ENCODE data around the gene AGBL1.
"Not testable (repeated sequence)": the region's sequence is repeated elsewhere in the genome, so short reads cannot be mapped to it uniquely, and the experiment has no call there.

Gene AGBL1

DNA sequence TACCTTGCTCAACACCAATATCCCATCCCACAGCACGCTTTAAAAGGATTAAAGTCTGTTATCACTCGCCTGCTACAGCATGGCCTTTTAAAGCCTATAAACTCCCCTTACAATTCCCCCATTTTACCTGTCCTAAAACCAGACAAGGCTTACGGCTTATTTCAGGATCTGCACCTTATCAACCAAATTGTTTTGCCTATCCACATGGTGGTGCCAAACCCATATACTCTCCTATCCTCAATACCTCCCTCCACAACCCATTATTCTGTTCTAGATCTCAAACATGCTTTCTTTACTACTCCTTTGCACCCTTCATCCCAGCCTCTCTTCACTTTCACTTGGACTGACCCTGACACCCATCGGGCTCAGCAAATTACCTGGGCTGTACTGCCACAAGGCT is 962.9 kb downstream of the AGBL1 start:
- not testable (repeated sequence) for DNase-seq (ENCODE audit: low read depth); H3K4me3 ChIP-seq (ENCODE audit: low read depth, low read length)

DNA sequence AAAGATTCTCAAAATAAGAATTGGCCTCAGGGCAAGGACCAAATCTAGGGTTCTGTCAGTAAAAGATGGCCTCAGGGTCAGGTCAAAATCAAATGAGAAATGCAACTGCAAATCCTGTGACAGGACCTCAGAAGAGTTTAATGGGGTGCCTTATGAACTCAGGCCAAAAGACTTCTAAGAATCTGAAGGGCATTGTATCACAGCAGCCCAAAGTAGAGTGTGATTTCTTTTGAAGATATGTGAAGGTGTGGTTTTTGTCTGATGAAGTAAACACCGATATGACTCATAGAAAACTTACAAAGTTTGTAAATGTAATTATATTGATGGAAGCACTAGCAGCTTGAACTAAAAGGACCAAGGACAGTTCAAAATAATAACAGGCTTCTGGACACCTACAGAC is 966.1 kb downstream of the AGBL1 start:
- no peak overlapping the region for H3K4me3 ChIP-seq (ENCODE audit: low read depth, low read length)
- DNase-seq (ENCODE audit: low read depth) = no peak

DNA sequence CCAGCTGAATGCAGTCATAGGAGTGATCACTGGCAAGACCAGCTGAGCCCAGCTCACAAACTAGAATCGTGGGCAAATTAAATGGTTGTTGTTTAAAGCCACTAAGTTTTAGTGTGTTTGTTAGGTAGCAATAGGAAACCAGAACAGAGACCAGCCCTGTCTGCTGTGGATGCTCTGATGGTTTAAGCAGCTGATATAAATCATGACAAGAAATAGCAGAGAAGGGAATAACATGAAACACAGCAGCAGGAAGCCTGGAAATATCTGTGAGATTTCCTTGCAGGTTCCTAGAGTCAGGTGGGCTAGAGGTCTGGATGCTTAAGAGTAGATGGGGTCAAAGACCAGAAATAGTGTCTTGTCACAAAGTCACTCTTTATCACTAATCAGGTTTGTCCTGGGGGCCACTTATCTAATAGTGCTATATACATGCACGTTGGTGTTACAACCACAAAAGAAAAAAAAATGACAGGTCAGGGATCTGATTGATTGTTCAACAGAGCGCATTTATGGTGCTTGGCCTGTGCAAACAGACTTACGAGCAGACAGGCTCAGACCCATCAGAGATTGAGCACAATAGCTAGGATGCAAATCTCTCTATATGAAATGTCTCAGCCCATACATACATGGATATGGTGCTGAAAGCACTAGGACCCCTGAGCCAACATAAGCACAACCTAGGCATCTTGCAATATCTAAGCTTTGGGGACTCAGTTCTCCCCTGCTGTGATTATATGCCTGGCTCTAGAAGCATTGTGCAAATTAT is 967.7 kb downstream of the AGBL1 start:
- no peak for DNase-seq (ENCODE audit: low read depth)
- H3K4me3 ChIP-seq (ENCODE audit: low read depth, low read length) = no peak overlapping the region
